CD8-positive, alpha-beta memory T cell (primary cell): ENCODE measurements around the gene KAZN. TPM values are rescaled to one million over a fixed set of nuclear protein-coding genes. Genes with fewer than 3 reads are reported as not detected.

Experiments
- CTCF ChIA-PET: fragments of 350-600 bp; sonication (Branson Sonifier 250); formaldehyde crosslinking; loops from one replicate; lab custom pipeline; 2021; ENCODE audit warnings: antibody characterized with exemption; lab: Charles Lee
- POLR2A ChIA-PET: fragments of 350-600 bp; sonication (Branson Sonifier 250); formaldehyde crosslinking; loops from one replicate; lab custom pipeline; 2021; ENCODE audit warnings: antibody characterized with exemption; lab: Charles Lee
- DNase-seq, 5 donors: peaks; one replicate each; pipeline versions ENCODE4 v3.0.0 to v3.0.0-alpha.2; 2020 to 2022; ENCODE audit warnings: mixed read lengths in 1 of 5
- H3K27ac ChIP-seq: one replicate; pipeline ENCODE4 v1.7.0; 2013; ENCODE audit warnings: low read depth, mild to moderate bottlenecking, low read length, moderate library complexity
- H3K27me3 ChIP-seq: 2 replicates; pipeline ENCODE4 v1.7.0; 2013; ENCODE audit warnings: low read length, mild to moderate bottlenecking; ENCODE audit not compliant: insufficient read depth, poor library complexity, severe bottlenecking
- H3K36me3 ChIP-seq: 2 replicates; pipeline ENCODE4 v1.7.0; 2013; ENCODE audit warnings: mild to moderate bottlenecking, low read length, moderate library complexity; ENCODE audit not compliant: insufficient read depth
- H3K4me1 ChIP-seq: 2 replicates; pipeline ENCODE4 v1.7.0; 2013; ENCODE audit warnings: mild to moderate bottlenecking, low read length, moderate library complexity; ENCODE audit not compliant: insufficient read depth
- H3K4me3 ChIP-seq: 2 replicates; pipeline ENCODE4 v1.7.0; 2013; ENCODE audit warnings: mild to moderate bottlenecking, low read length
- H3K9me3 ChIP-seq: 2 replicates; pipeline ENCODE4 v1.7.0; 2013; ENCODE audit warnings: mild to moderate bottlenecking, low read length
- H3K27ac Mint-ChIP-seq, 8 donors: one replicate each; pipeline ENCODE4 v1.8.0; 2020 to 2021; ENCODE audit warnings: mixed read lengths in 8 of 8, mild to moderate bottlenecking in 6 of 8, inconsistent platforms in 3 of 8, moderate library complexity in 3 of 8
- H3K27me3 Mint-ChIP-seq, 2 donors: one replicate each; pipeline ENCODE4 v1.8.0; 2020 to 2021; ENCODE audit warnings: mixed read lengths in 2 of 2, mild to moderate bottlenecking in 1 of 2, moderate library complexity in 1 of 2
- H3K36me3 Mint-ChIP-seq, 3 donors: one replicate each; pipeline ENCODE4 v1.8.0; 2020 to 2021; ENCODE audit warnings: mixed read lengths in 3 of 3, inconsistent platforms in 1 of 3, mild to moderate bottlenecking in 1 of 3
- H3K4me1 Mint-ChIP-seq, 3 donors: one replicate each; pipeline ENCODE4 v1.8.0; 2020 to 2021; ENCODE audit warnings: mixed read lengths in 3 of 3, inconsistent platforms in 1 of 3, mild to moderate bottlenecking in 1 of 3
- H3K4me3 Mint-ChIP-seq, 7 donors: one replicate each; pipeline ENCODE4 v1.8.0; 2020 to 2021; ENCODE audit warnings: mixed read lengths in 7 of 7, mild to moderate bottlenecking in 6 of 7, moderate library complexity in 4 of 7, inconsistent platforms in 2 of 7
- H3K9me3 Mint-ChIP-seq, 5 donors: one replicate each; pipeline ENCODE4 v1.8.0; 2020 to 2022; ENCODE audit warnings: mixed read lengths in 5 of 5, mild to moderate bottlenecking in 3 of 5, moderate library complexity in 2 of 5, inconsistent platforms in 1 of 5
- polyA plus RNA-seq: library from polyadenylated mRNA; unstranded; fragments of 300-500 nt; fragmentation: Illumina TruSeq; gene quantifications from one replicate; pipeline ENCODE4 v1.2.3, GENCODE V29; 2021
- total RNA-seq, 2 experiments: library from RNA; stranded (reverse); gene quantifications; one replicate each; pipeline ENCODE4 v1.2.3, GENCODE V29; 2021

The KAZN gene
- total and polyA plus RNA-seq, 3 experiments from 2014 or later = 0.15 to 0.35 (median 0.18) TPM

DNA sequence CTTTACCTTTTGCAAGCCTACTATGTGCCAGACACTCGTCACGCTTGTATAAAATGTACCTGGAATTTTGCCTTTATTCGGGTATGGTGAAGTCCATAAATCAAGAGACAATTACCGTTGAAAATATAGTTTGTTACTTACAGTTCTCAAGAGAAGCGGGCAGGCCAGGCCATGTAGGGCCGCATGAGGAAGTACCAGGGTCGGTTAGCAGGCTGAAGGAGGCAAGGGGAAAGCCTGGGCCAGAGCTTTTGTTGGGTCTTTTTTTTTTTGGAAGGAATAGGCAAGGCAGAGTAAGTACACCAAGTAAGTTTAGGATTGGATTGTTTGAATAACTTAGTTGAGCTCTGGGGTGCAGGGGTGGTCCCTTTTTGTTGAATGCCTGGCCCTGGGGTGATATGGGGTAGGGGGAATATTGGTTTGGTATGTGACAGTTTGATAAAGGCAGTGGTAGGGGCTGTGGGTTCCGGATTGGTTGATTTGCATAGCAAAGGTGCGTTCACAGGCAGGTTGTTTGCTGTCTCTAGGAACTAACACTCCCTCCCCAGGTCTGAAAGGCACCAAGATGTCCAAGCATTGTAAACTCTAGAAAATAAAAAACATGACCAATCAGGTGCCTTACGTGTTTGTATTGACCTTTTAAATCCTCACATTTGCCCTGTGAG, 80.7 kb downstream of the KAZN start:
- Mint-ChIP-seq H3K4me1 (no peaks in the 10 kb centered on the region), H3K36me3 (no peaks in the 10 kb centered on the region), H3K9me3 (peaks cover 0 to 10% (median 0%) of the 10 kb centered on the region in 5 donors)

DNA sequence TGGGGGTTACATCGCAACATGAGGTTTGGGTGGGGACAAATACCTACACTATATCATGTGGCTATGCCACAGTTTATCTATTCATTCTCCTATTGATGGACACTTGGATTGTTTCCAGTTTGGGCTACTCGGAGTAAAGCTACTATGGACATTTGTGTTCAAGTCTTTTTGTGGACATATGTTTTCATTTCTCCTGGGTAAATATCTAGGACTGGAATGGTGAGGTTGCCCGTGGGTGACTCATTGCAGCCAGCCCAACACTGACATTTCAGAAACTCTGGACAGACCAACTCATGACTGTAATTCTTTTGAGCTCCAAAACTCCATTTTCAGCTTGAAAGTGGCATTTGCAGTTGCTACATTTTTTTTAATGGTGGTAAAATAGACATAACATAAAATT, 82.7 kb downstream of the KAZN start:
- Histone ChIP-seq H3K27me3 (no peaks in the 10 kb centered on the region), H3K36me3 (no peaks in the 10 kb centered on the region), H3K4me1 (no peaks in the 10 kb centered on the region), H3K27ac (no peak overlapping the region), H3K4me3 (no peak overlapping the region), H3K9me3 (no peaks in the 10 kb centered on the region)
- no peak overlapping the region for H3K4me3 Mint-ChIP-seq
- H3K27ac Mint-ChIP-seq = no peak overlapping the region
- H3K4me1 Mint-ChIP-seq = no peaks in the 10 kb centered on the region
- ChIA-PET CTCF (no interaction called here), POLR2A (no interaction called here)
- peaks cover 0 to 10% (median 0%) of the 10 kb centered on the region in 5 donors for H3K9me3 Mint-ChIP-seq
- H3K36me3 Mint-ChIP-seq = peaks cover 0 to 1% (median 0%) of the 10 kb centered on the region in 3 donors
- peaks cover 3 to 9% of the 10 kb centered on the region in 2 donors for H3K27me3 Mint-ChIP-seq
- no peak for DNase-seq

More for the DNA sequence above, 80.7 kb downstream of the KAZN start:
- H3K27me3 Mint-ChIP-seq = peaks cover 4 to 8% of the 10 kb centered on the region in 2 donors
- Histone ChIP-seq H3K27me3 (no peaks in the 10 kb centered on the region), H3K4me1 (no peaks in the 10 kb centered on the region), H3K36me3 (no peaks in the 10 kb centered on the region), H3K9me3 (no peaks in the 10 kb centered on the region), H3K4me3 (no peak overlapping the region), H3K27ac (no peak overlapping the region)
- no peak for DNase-seq
- POLR2A ChIA-PET = no interaction called here
- H3K27ac Mint-ChIP-seq = no peak overlapping the region
- H3K4me3 Mint-ChIP-seq = no peak overlapping the region
- CTCF ChIA-PET = no interaction called here

DNA sequence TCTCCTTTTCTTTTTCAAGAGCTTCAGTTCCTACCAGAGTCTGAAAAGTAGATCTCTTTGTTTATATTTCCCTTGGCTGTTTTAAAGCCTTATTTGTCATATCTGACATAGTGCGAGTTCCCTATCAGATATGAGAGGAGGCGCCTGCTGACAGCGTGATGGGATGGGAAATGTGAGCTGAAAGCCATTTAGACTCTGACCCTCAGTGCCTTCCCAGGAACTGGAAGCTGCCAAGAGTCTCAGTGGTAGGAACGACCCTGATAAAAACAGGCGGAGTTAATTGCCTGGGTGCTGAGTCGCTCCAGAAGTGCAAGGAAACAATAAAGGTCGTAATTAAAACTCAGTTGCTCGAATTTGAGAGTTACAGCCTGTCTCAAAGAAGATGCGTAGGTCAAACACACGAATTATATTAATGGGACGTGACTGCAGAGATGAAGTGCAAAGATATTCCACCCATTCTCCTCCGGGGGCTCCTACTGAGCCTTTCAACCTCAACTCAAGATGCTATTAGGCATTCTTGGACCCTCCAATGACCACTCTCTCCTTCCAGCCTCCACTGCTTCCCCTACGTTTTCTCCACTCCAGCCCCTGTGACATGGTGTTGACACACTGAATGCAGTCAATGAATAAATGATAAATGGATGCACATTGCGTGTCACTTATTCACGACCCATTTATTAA, 84.6 kb downstream of the KAZN start:
- Histone ChIP-seq H3K27ac (no peak overlapping the region), H3K36me3 (no peaks in the 10 kb centered on the region), H3K27me3 (no peaks in the 10 kb centered on the region), H3K4me3 (no peak overlapping the region), H3K4me1 (no peaks in the 10 kb centered on the region), H3K9me3 (no peaks in the 10 kb centered on the region)
- H3K27me3 Mint-ChIP-seq = peaks cover 7 to 9% of the 10 kb centered on the region in 2 donors
- ChIA-PET CTCF (no interaction called here), POLR2A (no interaction called here)
- no peak overlapping the region for H3K27ac Mint-ChIP-seq
- peaks cover 0 to 6% (median 2%) of the 10 kb centered on the region in 5 donors for H3K9me3 Mint-ChIP-seq
- H3K36me3 Mint-ChIP-seq = peaks cover 0 to 1% (median 0%) of the 10 kb centered on the region in 3 donors
- no peaks in the 10 kb centered on the region for H3K4me1 Mint-ChIP-seq
- H3K4me3 Mint-ChIP-seq = no peak overlapping the region
- DNase-seq = no peak

DNA sequence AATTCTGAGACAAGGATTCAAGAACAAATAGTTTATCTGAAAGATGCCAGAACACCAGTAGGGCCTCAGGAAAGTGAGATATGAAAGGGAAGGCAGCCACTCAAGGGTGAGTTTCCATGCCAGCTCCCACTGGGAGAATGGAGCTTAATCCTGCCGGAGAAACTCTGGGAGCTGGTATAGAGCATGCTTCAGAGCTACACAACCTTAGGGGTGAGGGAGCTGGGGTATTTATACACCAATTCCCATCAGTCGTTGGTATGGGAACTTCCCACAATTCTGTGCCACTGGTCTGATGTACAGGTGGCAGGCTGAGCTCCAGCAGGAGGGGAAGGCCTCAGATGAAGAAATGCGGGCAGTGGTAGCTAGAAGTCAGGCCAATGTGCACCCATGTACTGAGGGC, 86.6 kb downstream of the KAZN start:
- Histone ChIP-seq H3K4me3 (no peak overlapping the region), H3K27ac (no peak overlapping the region), H3K27me3 (no peaks in the 10 kb centered on the region), H3K9me3 (no peaks in the 10 kb centered on the region), H3K4me1 (no peaks in the 10 kb centered on the region), H3K36me3 (no peaks in the 10 kb centered on the region)
- Mint-ChIP-seq H3K9me3 (peaks cover 0 to 6% (median 2%) of the 10 kb centered on the region in 5 donors), H3K4me1 (no peaks in the 10 kb centered on the region), H3K4me3 (no peak overlapping the region), H3K27ac (no peak overlapping the region), H3K36me3 (peaks cover 0 to 1% (median 0%) of the 10 kb centered on the region in 3 donors), H3K27me3 (peaks cover 7 to 9% of the 10 kb centered on the region in 2 donors)
- ChIA-PET CTCF (no interaction called here), POLR2A (no interaction called here)
- no peak for DNase-seq

GRCh38 chr1:14686701-14687100, 88.2 kb downstream of the KAZN start:
- Mint-ChIP-seq H3K27ac (no peak overlapping the region), H3K36me3 (peaks cover 0 to 1% (median 0%) of the 10 kb centered on the region in 3 donors), H3K27me3 (peaks cover 7% of the 10 kb centered on the region in 2 donors), H3K9me3 (peaks cover 0 to 6% (median 2%) of the 10 kb centered on the region in 5 donors), H3K4me3 (no peak overlapping the region), H3K4me1 (no peaks in the 10 kb centered on the region)
- DNase-seq = no peak
- H3K27me3 ChIP-seq = no peaks in the 10 kb centered on the region
- H3K36me3 ChIP-seq = no peaks in the 10 kb centered on the region
- ChIA-PET CTCF (no interaction called here), POLR2A (no interaction called here)
- H3K27ac ChIP-seq = no peak overlapping the region
- no peaks in the 10 kb centered on the region for H3K9me3 ChIP-seq
- H3K4me1 ChIP-seq = no peaks in the 10 kb centered on the region
- H3K4me3 ChIP-seq = no peak overlapping the region

DNA sequence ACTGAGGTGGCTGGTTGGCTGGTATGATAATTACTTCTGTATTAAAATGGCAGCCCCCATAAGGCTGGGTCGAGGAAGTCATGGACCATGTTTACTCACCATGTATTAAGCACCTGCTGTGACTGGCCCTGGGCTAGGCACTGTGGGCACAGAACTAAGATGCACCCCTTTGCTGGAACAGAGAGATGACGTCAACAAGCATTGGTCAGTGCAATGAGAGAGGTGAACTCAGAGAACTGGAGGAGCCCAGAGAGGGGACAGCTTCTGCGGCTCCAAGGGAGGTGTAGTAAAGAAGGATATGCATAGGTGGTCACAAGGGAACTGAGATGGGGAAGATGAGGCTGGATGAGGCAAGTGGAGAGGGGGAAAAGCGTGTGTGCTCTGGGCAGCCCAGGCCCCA, 88.7 kb downstream of the KAZN start:
- Histone ChIP-seq H3K4me1 (no peaks in the 10 kb centered on the region), H3K27me3 (no peaks in the 10 kb centered on the region), H3K4me3 (no peak overlapping the region), H3K9me3 (no peaks in the 10 kb centered on the region), H3K36me3 (no peaks in the 10 kb centered on the region), H3K27ac (no peak overlapping the region)
- Mint-ChIP-seq H3K36me3 (peaks cover 0 to 1% (median 0%) of the 10 kb centered on the region in 3 donors), H3K4me1 (no peaks in the 10 kb centered on the region), H3K27ac (no peak overlapping the region), H3K27me3 (peaks cover 7% of the 10 kb centered on the region in 2 donors), H3K9me3 (peaks cover 0 to 6% (median 2%) of the 10 kb centered on the region in 5 donors), H3K4me3 (no peak overlapping the region)
- no peak for DNase-seq
- ChIA-PET POLR2A (no interaction called here), CTCF (no interaction called here)

GRCh38 chr1:14689996-14690615, 91.6 kb downstream of the KAZN start:
- Histone ChIP-seq H3K4me3 (no peak overlapping the region), H3K4me1 (no peaks in the 10 kb centered on the region), H3K27me3 (no peaks in the 10 kb centered on the region), H3K9me3 (no peaks in the 10 kb centered on the region), H3K36me3 (no peaks in the 10 kb centered on the region), H3K27ac (no peak overlapping the region)
- ChIA-PET POLR2A (no interaction called here), CTCF (no interaction called here)
- Mint-ChIP-seq H3K4me1 (no peaks in the 10 kb centered on the region), H3K36me3 (no peaks in the 10 kb centered on the region), H3K4me3 (no peak overlapping the region), H3K9me3 (peaks cover 0 to 4% (median 0%) of the 10 kb centered on the region in 5 donors), H3K27me3 (peaks cover 3 to 10% of the 10 kb centered on the region in 2 donors), H3K27ac (no peak overlapping the region)
- DNase-seq = no peak

GRCh38 chr1:14693949-14694348, 95.5 kb downstream of the KAZN start:
- H3K27me3 Mint-ChIP-seq = peaks cover 3 to 5% of the 10 kb centered on the region in 2 donors
- H3K27ac Mint-ChIP-seq = no peak overlapping the region
- no peaks in the 10 kb centered on the region for H3K4me1 Mint-ChIP-seq
- Histone ChIP-seq H3K27me3 (no peaks in the 10 kb centered on the region), H3K27ac (no peak overlapping the region), H3K4me3 (no peak overlapping the region), H3K9me3 (no peaks in the 10 kb centered on the region), H3K4me1 (no peaks in the 10 kb centered on the region), H3K36me3 (no peaks in the 10 kb centered on the region)
- ChIA-PET POLR2A (no interaction called here), CTCF (no interaction called here)
- no peak for DNase-seq
- H3K36me3 Mint-ChIP-seq = no peaks in the 10 kb centered on the region
- no peaks in the 10 kb centered on the region for H3K9me3 Mint-ChIP-seq
- H3K4me3 Mint-ChIP-seq = no peak overlapping the region
